GM19023 (cell line): ENCODE results near the gene NELFB.
"Not testable (repeated sequence)": the region's sequence is repeated elsewhere in the genome, so short reads cannot be mapped to it uniquely, and the experiment has no call there.

ENCODE experiments used
- ATAC-seq: cut with Tn5 transposase; IDR thresholded peaks from one replicate; pipeline ENCODE4 v1.9.1; 2021; ENCODE audit warnings: mild to moderate bottlenecking, moderate library complexity; ENCODE audit not compliant: unreplicated experiment

NELFB gene

GRCh38 chr9:137234055-137234697 is 21.0 kb upstream of the NELFB start:
- no peak for ATAC-seq

DNA sequence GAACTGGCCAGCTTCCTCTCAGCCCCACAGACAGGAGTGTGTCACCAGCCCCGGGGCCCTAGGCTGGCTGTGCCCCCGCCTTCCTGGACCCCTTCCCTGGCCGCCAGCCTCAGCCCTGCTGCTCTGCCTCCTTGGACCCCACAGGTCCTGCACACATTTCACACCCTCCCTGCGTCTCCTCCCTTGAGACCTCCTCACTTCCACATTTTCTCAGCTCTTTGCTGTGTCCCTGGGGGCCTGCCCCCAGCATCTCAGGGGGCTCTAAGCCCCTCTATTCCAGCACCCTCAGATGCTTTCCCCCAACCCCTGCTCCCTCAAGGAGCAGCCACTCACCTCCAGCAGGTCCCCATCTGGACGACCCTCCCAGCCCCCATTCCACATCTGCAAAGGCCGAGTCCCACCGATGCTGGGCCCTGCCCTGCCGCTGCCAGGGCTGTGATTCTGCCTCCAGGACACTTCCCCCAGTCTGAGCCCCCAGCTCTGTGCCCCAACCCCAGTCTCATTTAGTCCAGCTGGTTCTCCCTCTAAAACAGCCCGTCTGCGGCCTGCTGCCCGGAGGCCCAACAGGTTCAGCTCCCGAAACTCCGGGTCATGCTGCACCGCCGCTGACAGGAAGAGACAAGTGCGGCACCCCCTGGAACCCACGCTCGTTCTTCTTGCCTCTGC is 20.2 kb upstream of the NELFB start:
- ATAC-seq, result no peak

DNA sequence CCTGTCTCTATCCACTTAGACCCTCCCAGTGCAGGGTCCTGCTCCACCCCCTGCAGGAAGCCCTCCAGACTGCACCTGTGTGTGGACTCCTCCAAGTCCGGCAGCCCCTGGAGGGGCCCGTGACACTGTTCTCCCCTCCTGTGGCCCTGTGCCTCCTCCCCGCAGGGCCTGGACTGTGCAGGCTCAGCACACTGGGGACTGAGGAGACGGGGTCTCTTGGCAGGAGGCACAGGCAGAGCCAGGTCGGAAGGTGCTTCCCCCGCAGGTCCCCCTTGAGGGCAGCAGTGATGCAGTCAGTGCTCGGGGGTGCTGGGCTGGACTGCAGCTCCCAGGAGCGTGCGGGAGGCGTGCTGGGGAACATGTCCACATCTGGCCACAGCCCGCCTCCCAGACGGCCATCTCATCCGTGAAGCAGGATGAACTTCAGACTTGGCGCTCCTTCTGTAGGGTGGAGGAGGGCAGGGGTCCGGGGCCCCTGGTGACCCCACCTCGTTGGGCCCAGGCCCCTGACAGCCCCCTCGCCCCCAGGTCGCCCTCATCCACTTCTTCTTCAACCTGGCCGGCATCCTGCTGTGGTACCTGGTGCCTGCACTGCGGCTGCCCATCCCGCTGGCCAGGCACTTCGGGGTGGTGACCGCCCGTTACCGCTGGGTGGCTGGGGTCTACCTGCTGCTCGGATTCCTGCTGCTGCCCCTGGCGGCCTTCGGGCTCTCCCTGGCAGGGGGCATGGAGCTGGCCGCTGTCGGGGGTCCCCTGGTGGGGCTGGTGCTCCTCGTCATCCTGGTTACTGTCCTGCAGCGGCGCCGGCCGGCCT is 19.5 kb upstream of the NELFB start:
- ATAC-seq, result no peak

GRCh38 chr9:137236238-137236935 is 18.7 kb upstream of the NELFB start:
- ATAC-seq, result no peak

DNA sequence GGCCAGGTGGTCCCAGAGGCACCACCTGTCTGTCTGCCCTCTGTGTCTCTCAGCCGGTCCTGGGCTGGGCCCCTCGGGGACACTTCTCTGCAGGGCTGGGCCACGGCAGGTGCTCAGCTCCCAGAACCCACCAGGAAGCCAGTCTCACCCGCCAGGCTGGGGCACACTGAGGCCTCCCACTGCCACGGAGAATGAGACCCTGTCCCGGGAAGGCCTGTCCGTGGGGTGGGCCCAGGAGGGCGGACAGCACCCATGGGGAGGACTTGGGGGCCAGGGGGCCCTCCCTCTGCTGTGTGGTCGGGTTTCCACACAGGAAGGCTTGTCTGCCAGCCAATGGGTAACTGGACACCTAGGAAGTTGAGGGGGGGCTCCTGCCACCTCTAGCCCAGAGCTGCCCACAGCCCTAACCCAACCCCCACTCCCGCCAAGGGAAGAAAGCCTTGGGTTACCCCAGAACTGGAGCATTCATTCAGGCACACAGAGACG is 18.1 kb upstream of the NELFB start:
- no peak for ATAC-seq

- no peak for ATAC-seq
Observed at GRCh38 chr9:137237759-137238726, 17.1 kb upstream of the NELFB start.

DNA sequence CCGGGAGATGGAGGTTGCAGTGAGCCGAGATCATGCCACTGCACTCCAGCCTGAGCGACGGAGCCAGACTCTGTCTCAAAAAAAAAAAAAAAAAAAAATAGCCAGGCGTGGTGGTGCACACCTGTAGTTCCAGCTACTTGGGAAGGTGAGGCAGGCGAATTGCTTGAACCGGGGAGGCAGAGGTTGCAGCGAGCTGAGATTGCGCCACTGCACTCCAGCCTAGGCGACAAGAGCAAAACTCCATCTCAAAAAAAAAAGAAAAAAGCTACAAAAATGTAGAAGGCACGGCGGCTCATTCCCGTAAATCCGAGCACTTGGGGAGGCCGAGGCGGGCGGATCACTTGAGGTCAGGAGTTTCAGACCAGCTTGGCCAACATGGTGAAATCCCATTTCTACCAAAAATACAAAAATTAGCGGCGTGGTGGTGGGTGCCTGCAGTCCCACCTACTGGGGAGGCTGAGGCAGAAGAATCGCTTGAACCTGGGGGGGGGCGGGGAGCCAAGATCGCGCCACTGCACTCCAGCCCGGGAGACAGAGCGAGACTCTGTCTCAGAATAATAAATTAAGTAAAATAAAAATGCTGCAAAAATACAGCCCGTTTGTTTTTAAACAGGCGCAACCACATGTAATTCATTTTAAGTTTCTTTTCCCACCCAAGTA is 15.5 kb upstream of the NELFB start:
- ATAC-seq, result not testable (repeated sequence)

- ATAC-seq, result peak; percentile 23
Observed at GRCh38 chr9:137240318-137240840, 14.7 kb upstream of the NELFB start.

GRCh38 chr9:137240841-137241489 is 14.2 kb upstream of the NELFB start, which contains the start of gene TUBB4B:
TSS of gene TUBB4B (plus strand) at chr9:137241287. CDS start at chr9:137241361, 74 bp downstream.
- ATAC-seq, result peak; percentile 65

DNA sequence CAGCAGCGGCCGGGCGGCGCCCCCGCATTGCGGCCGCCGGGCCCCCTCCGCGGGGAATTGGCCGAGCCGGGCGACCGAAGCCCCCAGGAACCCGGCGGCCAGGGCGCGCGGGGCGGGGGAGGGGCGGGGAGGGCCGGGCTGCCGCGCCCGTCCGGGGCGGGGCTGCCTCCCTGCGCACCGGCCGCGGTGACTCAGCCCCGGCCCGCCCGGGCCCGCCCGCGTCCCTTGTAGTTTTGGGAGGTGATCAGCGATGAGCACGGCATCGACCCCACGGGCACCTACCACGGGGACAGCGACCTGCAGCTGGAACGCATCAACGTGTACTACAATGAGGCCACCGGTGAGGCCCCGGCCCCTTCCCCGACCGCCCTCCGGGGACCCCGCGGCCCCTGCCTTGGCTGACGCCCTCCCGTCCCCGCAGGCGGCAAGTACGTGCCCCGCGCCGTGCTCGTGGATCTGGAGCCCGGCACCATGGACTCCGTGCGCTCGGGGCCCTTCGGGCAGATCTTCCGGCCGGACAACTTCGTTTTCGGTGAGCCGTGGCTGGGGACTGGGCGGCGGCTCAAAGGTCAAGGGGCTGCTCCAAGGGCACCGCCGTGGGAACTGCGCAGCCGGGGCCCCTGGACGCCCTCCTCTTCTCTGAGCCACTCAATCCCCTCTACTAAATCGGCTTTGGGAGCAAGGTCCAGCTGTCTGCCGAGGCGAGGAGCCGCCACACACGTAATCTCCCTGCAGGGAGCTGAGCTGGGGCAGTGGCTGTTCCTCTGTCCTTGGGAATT is 13.4 kb upstream of the NELFB start:
- peak; percentile 8 for ATAC-seq

- ATAC-seq, result no peak
Observed at GRCh38 chr9:137242269-137243203, 12.6 kb upstream of the NELFB start.

DNA sequence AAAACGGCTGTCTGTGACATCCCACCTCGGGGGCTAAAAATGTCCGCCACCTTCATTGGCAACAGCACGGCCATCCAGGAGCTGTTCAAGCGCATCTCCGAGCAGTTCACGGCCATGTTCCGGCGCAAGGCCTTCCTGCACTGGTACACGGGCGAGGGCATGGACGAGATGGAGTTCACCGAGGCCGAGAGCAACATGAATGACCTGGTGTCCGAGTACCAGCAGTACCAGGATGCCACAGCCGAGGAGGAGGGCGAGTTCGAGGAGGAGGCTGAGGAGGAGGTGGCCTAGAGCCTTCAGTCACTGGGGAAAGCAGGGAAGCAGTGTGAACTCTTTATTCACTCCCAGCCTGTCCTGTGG is 11.9 kb upstream of the NELFB start:
- ATAC-seq, result not testable (repeated sequence)

GRCh38 chr9:137243626-137244485 is 11.3 kb upstream of the NELFB start:
- ATAC-seq, result no peak

GRCh38 chr9:137244486-137245449 is 10.4 kb upstream of the NELFB start:
- ATAC-seq, result no peak
